ENCODE data around the gene RNF157.

DNA sequence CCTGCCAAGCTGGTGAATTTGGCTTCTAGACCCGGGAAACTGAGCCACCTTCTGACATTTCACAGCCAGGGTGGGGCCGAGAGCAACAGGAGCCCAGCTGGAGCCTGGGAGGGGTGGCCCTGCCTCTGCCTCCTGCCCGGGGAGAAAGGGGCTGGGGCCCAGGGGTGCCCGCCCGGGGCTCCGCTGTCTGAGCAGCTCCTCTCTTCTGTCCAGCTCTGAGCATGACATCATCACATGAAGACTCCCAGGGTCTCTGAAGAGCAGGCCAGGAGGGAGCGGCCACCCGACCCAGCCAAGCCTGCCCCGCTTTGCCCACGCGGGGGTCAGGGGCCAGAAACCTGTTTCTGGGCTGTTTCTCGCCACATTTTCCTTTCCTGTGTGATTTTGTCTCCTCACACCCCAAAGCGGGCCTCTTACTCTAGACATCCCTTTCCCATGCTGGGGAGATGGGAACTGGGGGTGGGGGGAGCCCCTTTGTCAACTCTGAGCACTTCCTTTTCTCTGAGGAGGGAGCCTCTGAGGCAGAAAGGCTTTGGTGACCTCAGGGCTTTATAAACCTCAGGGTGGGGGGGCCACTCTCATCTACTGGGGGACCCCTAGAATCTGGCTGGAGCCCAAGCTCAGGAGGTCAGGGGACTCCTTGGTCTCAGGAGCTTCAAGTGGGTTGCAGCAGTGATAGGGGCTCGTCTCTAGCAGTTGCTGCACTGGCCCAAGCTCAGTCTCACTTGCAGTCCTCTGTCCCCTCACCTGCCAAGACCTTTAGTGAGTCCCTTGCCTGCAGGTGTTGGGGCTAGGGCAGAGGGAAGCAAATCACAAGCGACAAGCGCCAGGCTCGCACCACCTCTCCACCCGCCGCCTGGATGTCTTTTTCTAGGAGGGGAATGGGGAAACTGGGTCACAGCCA, 32.5 kb upstream of the RNF157 start:
- TF ChIP-seq CTCF (IDR thresholded peaks at IDR 0.05) = no peak
- TF ChIP-seq POLR2AphosphoS5 (IDR thresholded peaks at IDR 0.05) = no peak
- TF ChIP-seq POLR2A (IDR thresholded peaks at IDR 0.05) = no peak
- no peak for TF ChIP-seq EP300 (IDR thresholded peaks at IDR 0.05)
